ENCODE measurements around the gene ANK3.

DNA sequence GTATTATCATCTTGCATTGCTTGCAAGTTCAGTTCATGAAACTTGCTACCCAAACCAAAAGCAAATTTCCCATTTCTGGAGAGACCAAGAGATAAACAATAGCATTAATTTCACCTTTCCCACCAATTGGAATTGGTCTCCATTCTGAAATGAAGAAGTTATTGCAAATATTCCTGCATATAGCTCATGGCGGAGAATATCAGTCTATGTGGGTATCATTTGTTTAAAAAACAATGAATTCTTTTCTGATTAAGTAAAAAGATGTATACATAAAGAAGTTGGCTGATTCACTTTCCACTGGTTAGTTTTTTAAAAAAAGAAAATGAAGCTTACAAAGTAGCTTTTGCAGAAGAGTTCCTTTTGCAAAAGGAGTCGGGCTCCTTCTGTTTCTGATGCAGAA is 19.5 kb upstream of the ANK3 start:
- TF ChIP-seq, protein P1, sequence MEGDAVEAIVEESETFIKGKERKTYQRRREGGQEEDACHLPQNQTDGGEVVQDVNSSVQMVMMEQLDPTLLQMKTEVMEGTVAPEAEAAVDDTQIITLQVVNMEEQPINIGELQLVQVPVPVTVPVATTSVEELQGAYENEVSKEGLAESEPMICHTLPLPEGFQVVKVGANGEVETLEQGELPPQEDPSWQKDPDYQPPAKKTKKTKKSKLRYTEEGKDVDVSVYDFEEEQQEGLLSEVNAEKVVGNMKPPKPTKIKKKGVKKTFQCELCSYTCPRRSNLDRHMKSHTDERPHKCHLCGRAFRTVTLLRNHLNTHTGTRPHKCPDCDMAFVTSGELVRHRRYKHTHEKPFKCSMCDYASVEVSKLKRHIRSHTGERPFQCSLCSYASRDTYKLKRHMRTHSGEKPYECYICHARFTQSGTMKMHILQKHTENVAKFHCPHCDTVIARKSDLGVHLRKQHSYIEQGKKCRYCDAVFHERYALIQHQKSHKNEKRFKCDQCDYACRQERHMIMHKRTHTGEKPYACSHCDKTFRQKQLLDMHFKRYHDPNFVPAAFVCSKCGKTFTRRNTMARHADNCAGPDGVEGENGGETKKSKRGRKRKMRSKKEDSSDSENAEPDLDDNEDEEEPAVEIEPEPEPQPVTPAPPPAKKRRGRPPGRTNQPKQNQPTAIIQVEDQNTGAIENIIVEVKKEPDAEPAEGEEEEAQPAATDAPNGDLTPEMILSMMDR (IDR thresholded peaks at IDR 0.05), result no peak
- TF ChIP-seq POLR2A (IDR thresholded peaks at IDR 0.05), result no peak
